Muscle of leg (tissue), 16 donors: ENCODE measurements around the gene CERKL. TPM values are rescaled to one million over a fixed set of nuclear protein-coding genes. Genes with fewer than 3 reads are reported as not detected.
"Not testable (repeated sequence)": the region's sequence is repeated elsewhere in the genome, so short reads cannot be mapped to it uniquely, and the experiment has no call there.

Experiments used
- DNase-seq: peaks from one replicate; pipeline ENCODE4 v3.0.0; 2013
- H3K27ac ChIP-seq: one replicate; pipeline ENCODE4 v1.5.1; 2013; ENCODE audit warnings: mild to moderate bottlenecking, low read length, control low read depth
- H3K27me3 ChIP-seq: one replicate; pipeline ENCODE4 v1.6.1; 2013; ENCODE audit warnings: low read length; ENCODE audit not compliant: control insufficient read depth, insufficient read depth
- H3K36me3 ChIP-seq: one replicate; pipeline ENCODE4 v1.6.1; 2013; ENCODE audit warnings: low read length; ENCODE audit not compliant: control insufficient read depth, insufficient read depth
- H3K4me1 ChIP-seq: one replicate; pipeline ENCODE4 v1.6.1; 2013; ENCODE audit warnings: low read length; ENCODE audit not compliant: control insufficient read depth, insufficient read depth
- H3K4me3 ChIP-seq: one replicate; pipeline ENCODE4 v1.5.1; 2013; ENCODE audit warnings: low read length, control low read depth
- H3K9me3 ChIP-seq: replicated peaks from 2 replicates; pipeline ENCODE4 v1.6.1; 2013; ENCODE audit warnings: low read depth, low read length; ENCODE audit not compliant: control insufficient read depth
- WGBS: methylation state at CpG from one replicate; pipeline ENCODE4 v1.1.5; 2013; ENCODE audit warnings: missing lambda C conversion rate; ENCODE audit not compliant: insufficient coverage; 5-methylcytosine and 5-hydroxymethylcytosine counted together
- long read RNA-seq, 11 donors: transcript quantifications; one replicate each; lab custom pipeline, GENCODE V29; 2026
- polyA plus RNA-seq, 8 donors: library from polyadenylated mRNA; unstranded; fragments of 120-200 nt; gene quantifications; one replicate each; pipeline versions ENCODE4 v1.2.1 to v1.2.3, GENCODE V29; 2013; ENCODE audit warnings: inconsistent platforms in 1 of 8, low replicate concordance in 1 of 8; ENCODE audit not compliant: insufficient read length in 8 of 8, insufficient read depth in 1 of 8
- total RNA-seq: library from RNA; stranded (reverse); fragments of 120-200 nt; gene quantifications from one replicate; pipeline ENCODE4 v1.2.4, GENCODE V29; 2013

CERKL gene, protein sequence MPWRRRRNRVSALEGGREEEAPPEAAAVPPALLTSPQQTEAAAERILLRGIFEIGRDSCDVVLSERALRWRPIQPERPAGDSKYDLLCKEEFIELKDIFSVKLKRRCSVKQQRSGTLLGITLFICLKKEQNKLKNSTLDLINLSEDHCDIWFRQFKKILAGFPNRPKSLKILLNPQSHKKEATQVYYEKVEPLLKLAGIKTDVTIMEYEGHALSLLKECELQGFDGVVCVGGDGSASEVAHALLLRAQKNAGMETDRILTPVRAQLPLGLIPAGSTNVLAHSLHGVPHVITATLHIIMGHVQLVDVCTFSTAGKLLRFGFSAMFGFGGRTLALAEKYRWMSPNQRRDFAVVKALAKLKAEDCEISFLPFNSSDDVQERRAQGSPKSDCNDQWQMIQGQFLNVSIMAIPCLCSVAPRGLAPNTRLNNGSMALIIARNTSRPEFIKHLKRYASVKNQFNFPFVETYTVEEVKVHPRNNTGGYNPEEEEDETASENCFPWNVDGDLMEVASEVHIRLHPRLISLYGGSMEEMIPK
- not detected for total RNA-seq
- polyA plus RNA-seq: 1 to 10 TPM; 5.9 to 9.8 (median 7.8) TPM
- long read RNA-seq, donor 1: 0 reads
- long read RNA-seq, donor 2: 0 reads
- long read RNA-seq, donor 3: 0 reads
- long read RNA-seq, donor 4: 0 reads
- long read RNA-seq, donor 5: 0 reads
- long read RNA-seq, donor 6: 0 reads
- long read RNA-seq, donor 7: 0 reads
- long read RNA-seq, donor 8: 0 reads
- long read RNA-seq, donor 9: 0 reads
- long read RNA-seq, donor 10: 0 reads
- long read RNA-seq, donor 11: 0 reads

DNA sequence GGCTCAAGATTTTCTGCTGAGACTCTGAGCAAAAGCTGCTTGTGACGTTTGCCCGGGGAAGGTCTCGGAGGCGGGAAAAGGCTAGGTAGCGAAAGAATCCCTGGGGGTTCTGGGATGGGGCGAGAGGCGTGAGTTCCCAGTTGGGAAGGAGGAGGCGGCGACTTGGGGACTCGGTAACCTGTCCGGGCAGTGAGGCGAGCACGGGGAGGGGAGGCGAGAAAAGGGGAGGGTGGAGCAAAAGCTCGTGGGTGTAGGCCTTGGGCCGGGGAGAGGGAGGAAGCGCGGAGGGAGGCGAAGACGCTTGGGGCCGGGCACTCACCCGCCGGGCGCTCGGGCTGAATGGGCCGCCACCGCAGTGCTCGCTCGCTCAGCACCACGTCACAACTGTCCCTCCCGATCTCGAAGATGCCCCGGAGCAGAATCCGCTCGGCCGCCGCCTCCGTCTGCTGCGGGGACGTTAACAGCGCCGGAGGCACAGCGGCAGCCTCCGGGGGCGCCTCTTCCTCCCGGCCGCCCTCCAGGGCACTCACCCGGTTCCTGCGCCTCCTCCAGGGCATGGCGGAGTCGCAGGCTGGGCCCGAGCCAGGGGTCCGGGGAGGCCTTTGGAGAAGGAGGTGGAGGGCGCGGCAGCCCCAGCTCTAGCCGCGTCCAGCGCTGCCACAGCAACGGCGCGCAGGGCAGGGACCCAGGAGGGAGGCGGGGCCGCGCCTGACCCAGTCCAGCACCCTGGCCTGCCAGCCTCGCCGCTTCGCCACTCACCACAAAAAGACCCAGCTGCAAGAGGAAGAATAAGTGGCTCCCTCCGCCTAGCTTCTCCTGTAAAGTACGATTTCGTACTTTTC, at the start of gene CERKL:
TSS of gene CERKL (minus strand) at position 656 of the 842 bp plus-strand sequence. CDS start at position 557, 99 bp downstream.
- DNase-seq: peak; percentile 1
- no peaks in the 10 kb centered on the region for H3K9me3 ChIP-seq
- no peak within 1 kb of the TSS for H3K27ac ChIP-seq
- 1% methylated on average over 64 of the region's 70 CpGs for WGBS
- H3K27me3 ChIP-seq: peaks cover 25% of the 10 kb centered on the region
- H3K36me3 ChIP-seq: no peaks in the 10 kb centered on the region
- peaks cover 9% of the 10 kb centered on the region for H3K4me1 ChIP-seq
- H3K4me3 ChIP-seq: peak within 1 kb of the TSS; percentile 29

- H3K27me3 ChIP-seq, H3K4me3 ChIP-seq, H3K27ac ChIP-seq, H3K4me1 ChIP-seq, DNase-seq, H3K36me3 ChIP-seq, H3K9me3 ChIP-seq: not testable (repeated sequence)
- 90% methylated on average over 2 of the region's 3 CpGs for WGBS
Measured at GRCh38 chr2:181702519-181702918, 45.6 kb upstream of the CERKL start.

DNA sequence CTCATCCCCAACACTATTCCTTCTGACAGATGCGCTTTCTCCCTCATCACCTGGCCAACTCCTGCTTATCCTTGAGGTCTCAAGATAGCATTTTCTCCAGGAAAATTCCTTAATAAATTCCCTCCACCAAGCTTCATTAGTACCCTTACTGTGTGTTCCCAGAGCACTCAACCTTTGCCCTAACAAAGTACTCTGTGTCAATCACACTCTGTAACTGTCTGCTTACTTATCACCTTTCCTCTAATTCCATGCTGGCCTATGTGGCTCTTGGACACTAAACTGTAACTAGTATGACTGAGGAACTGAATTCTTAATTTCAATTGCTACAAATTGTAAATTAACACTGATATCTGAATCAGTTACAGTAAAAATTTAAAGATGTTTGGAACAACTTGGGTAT, 41.3 kb upstream of the CERKL start:
- H3K27me3 ChIP-seq: no peaks in the 10 kb centered on the region
- H3K27ac ChIP-seq: no peak overlapping the region
- no peaks in the 10 kb centered on the region for H3K4me1 ChIP-seq
- H3K36me3 ChIP-seq: no peaks in the 10 kb centered on the region
- H3K9me3 ChIP-seq: no peaks in the 10 kb centered on the region
- H3K4me3 ChIP-seq: no peak overlapping the region
- no peak for DNase-seq
- WGBS: 81% methylated on average over 1 of the region's 1 CpG

- 100% methylated on average over 1 of the region's 1 CpG for WGBS
- H3K27ac ChIP-seq: no peak overlapping the region
- no peaks in the 10 kb centered on the region for H3K36me3 ChIP-seq
- no peaks in the 10 kb centered on the region for H3K9me3 ChIP-seq
- DNase-seq: no peak
- no peaks in the 10 kb centered on the region for H3K4me1 ChIP-seq
- H3K27me3 ChIP-seq: no peaks in the 10 kb centered on the region
- no peak overlapping the region for H3K4me3 ChIP-seq
Measured at GRCh38 chr2:181697571-181697970, 40.7 kb upstream of the CERKL start.

DNA sequence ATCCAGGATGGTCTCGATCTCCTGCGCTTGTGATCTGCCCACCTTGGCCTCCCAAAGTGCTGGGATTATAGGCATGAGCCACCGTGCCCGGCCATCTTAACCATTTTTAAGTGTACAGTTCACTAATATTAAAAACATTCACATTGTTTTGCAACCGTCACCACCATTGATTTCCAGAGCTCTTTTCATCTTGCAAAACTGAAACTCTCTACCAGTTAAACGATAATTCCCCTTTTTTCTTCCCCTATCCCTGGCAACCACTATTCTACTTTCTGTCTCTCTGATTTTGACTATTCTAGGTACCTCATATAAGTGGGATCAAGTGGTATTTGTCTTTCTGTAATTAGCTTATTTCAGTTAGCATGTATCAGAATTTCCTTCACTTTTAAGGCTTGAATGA, 40.2 kb upstream of the CERKL start:
- H3K4me1 ChIP-seq: no peaks in the 10 kb centered on the region
- no peak overlapping the region for H3K4me3 ChIP-seq
- H3K9me3 ChIP-seq: no peaks in the 10 kb centered on the region
- 79% methylated on average over 5 of the region's 6 CpGs for WGBS
- H3K36me3 ChIP-seq: no peaks in the 10 kb centered on the region
- DNase-seq: no peak
- H3K27me3 ChIP-seq: no peaks in the 10 kb centered on the region
- no peak overlapping the region for H3K27ac ChIP-seq

GRCh38 chr2:181694271-181694670, 37.4 kb upstream of the CERKL start:
- no peaks in the 10 kb centered on the region for H3K4me1 ChIP-seq
- 92% methylated on average over 14 of the region's 17 CpGs for WGBS
- H3K4me3 ChIP-seq: no peak overlapping the region
- H3K36me3 ChIP-seq: no peaks in the 10 kb centered on the region
- H3K27me3 ChIP-seq: no peaks in the 10 kb centered on the region
- no peak overlapping the region for H3K27ac ChIP-seq
- DNase-seq: no peak
- no peaks in the 10 kb centered on the region for H3K9me3 ChIP-seq

DNA sequence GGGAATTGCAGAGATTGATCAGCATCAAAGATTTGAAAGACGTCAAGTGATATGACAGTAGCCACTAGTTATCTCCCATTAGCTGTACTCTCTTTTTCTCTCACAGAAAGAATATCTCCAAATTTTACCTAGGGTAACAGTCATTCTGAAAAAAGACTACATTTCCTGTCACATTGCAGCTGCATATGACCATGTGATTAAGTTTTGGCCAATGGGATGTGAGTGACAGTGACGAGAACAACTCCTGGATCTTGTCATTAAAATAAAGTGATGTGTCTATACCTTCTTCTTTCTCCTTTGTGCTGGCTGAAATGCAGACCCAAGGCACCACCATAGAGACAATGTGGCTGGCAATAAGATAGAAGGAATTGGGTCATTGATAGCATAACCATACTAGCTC, 34.0 kb upstream of the CERKL start:
- Histone ChIP-seq H3K4me1 (no peaks in the 10 kb centered on the region), H3K4me3 (no peak overlapping the region), H3K9me3 (no peaks in the 10 kb centered on the region), H3K27ac (no peak overlapping the region), H3K27me3 (peaks cover 7% of the 10 kb centered on the region), H3K36me3 (no peaks in the 10 kb centered on the region)
- no peak for DNase-seq
- no CpG with 5 or more reads among the region's 2 CpGs for whole genome bisulfite sequencing

GRCh38 chr2:181686576-181687185, 29.8 kb upstream of the CERKL start:
- Histone ChIP-seq H3K27ac (no peak overlapping the region), H3K36me3 (no peaks in the 10 kb centered on the region), H3K9me3 (no peaks in the 10 kb centered on the region), H3K4me3 (no peak overlapping the region), H3K27me3 (peaks cover 46% of the 10 kb centered on the region), H3K4me1 (peaks cover 6% of the 10 kb centered on the region)
- no peak for DNase-seq
- WGBS: 32% methylated on average over 2 of the region's 6 CpGs

DNA sequence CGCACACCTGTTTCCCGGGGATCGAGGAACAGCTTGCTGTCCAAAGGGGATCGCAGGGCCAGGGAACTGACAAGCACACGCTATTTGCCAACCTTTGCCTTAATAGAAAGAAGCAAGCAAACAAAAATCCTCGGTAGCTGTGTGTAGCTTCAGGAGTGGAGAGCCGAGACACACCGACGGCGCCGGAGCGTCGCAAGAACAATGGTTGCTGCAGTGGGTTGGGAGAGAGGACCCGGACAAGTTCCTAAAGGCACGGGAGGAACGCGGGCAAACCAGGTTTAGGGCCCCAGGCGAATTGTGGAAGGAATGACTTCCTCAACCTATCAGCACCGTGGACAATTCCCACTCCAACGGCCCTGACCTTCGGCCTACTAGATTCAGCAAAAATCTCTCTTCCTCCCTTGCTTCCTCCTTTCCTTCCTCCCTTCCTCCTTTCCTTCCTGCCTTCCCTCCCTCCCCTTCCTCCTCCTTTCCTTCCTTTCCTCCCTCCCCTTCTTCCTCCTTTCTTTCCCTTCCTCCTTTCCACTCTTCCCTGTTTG, 28.3 kb upstream of the CERKL start:
- Histone ChIP-seq H3K27me3 (peaks cover 61% of the 10 kb centered on the region), H3K36me3 (no peaks in the 10 kb centered on the region), H3K4me1 (peaks cover 13% of the 10 kb centered on the region), H3K9me3 (no peaks in the 10 kb centered on the region), H3K27ac (no peak overlapping the region), H3K4me3 (no peak overlapping the region)
- 2% methylated on average over 17 of the region's 21 CpGs for WGBS
- DNase-seq: no peak
